DMS153 (cell line): ENCODE measurements around the gene NMNAT2.
"Not testable (repeated sequence)": the region's sequence is repeated elsewhere in the genome, so short reads cannot be mapped to it uniquely, and the experiment has no call there.

Experiments used
- DNase-seq: peaks from one replicate; lab custom pipeline; 2025; lab: John Stamatoyannopoulos, UW

NMNAT2 gene

GRCh38 chr1:183416850-183417771 lies 1.1 kb downstream of the NMNAT2 start:
- DNase-seq: peak; percentile 40

GRCh38 chr1:183414365-183414764 lies 3.8 kb downstream of the NMNAT2 start:
- DNase-seq: no peak

- no peak for DNase-seq
Measured at GRCh38 chr1:183411091-183411490, 7.1 kb downstream of the NMNAT2 start.

- no peak for DNase-seq
Measured at GRCh38 chr1:183407961-183408360, 10.2 kb downstream of the NMNAT2 start.

- no peak for DNase-seq
Measured at GRCh38 chr1:183407474-183407873, 10.7 kb downstream of the NMNAT2 start.

GRCh38 chr1:183404476-183404875 lies 13.7 kb downstream of the NMNAT2 start:
- no peak for DNase-seq

- DNase-seq: no peak
Measured at GRCh38 chr1:183403498-183403897, 14.7 kb downstream of the NMNAT2 start.

- DNase-seq: not testable (repeated sequence)
Measured at GRCh38 chr1:183401565-183401964, 16.6 kb downstream of the NMNAT2 start.

GRCh38 chr1:183394435-183394834 lies 23.7 kb downstream of the NMNAT2 start:
- DNase-seq: no peak

- no peak for DNase-seq
Measured at GRCh38 chr1:183391863-183392262, 26.3 kb downstream of the NMNAT2 start.

GRCh38 chr1:183390561-183390960 lies 27.6 kb downstream of the NMNAT2 start:
- DNase-seq: no peak

GRCh38 chr1:183388735-183389134 lies 29.4 kb downstream of the NMNAT2 start:
- no peak for DNase-seq

GRCh38 chr1:183385340-183386144 lies 32.6 kb downstream of the NMNAT2 start:
- DNase-seq: no peak

- no peak for DNase-seq
Measured at GRCh38 chr1:183379951-183380350, 38.2 kb downstream of the NMNAT2 start.

GRCh38 chr1:183375381-183375780 lies 42.8 kb downstream of the NMNAT2 start:
- no peak for DNase-seq

- DNase-seq: peak; percentile 72
Measured at GRCh38 chr1:183374825-183375224, 43.4 kb downstream of the NMNAT2 start.

- DNase-seq: no peak
Measured at GRCh38 chr1:183372586-183373230, 45.5 kb downstream of the NMNAT2 start.

- DNase-seq: peak; percentile 42
Measured at GRCh38 chr1:183370399-183371058, 47.7 kb downstream of the NMNAT2 start.

GRCh38 chr1:183368213-183369108 lies 49.7 kb downstream of the NMNAT2 start:
- no peak for DNase-seq

- DNase-seq: no peak
Measured at GRCh38 chr1:183366116-183366515, 52.1 kb downstream of the NMNAT2 start.

- DNase-seq: no peak
Measured at GRCh38 chr1:183365676-183366075, 52.5 kb downstream of the NMNAT2 start.
